Loucy (cell line): ENCODE data around the gene TENM4.

Experiments used
- EZH2phosphoT487 ChIP-seq: fragments of 200-600 bp; IDR thresholded peaks from 2 replicates; pipeline ENCODE4 v1.6.1; 2018; ENCODE audit warnings: antibody characterized with exemption, mild to moderate bottlenecking, moderate library complexity, borderline replicate concordance
- TF ChIP-seq, protein P1 (sequence below): fragments of 200-600 bp; sonication (generic); conservative IDR thresholded peaks from 2 replicates; pipeline ENCODE4 v1.5.1; 2014; ENCODE audit warnings: mild to moderate bottlenecking, antibody characterized with exemption, low read length

- TF ChIP-seq, protein P1, sequence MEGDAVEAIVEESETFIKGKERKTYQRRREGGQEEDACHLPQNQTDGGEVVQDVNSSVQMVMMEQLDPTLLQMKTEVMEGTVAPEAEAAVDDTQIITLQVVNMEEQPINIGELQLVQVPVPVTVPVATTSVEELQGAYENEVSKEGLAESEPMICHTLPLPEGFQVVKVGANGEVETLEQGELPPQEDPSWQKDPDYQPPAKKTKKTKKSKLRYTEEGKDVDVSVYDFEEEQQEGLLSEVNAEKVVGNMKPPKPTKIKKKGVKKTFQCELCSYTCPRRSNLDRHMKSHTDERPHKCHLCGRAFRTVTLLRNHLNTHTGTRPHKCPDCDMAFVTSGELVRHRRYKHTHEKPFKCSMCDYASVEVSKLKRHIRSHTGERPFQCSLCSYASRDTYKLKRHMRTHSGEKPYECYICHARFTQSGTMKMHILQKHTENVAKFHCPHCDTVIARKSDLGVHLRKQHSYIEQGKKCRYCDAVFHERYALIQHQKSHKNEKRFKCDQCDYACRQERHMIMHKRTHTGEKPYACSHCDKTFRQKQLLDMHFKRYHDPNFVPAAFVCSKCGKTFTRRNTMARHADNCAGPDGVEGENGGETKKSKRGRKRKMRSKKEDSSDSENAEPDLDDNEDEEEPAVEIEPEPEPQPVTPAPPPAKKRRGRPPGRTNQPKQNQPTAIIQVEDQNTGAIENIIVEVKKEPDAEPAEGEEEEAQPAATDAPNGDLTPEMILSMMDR = no peak
- no peak for TF ChIP-seq EZH2phosphoT487
Measured at GRCh38 chr11:79287952-79288351, 152.9 kb downstream of the TENM4 start.
